CD4-positive, alpha-beta T cell (primary cell): ENCODE results near the gene RPEL1. TPM values are rescaled to one million over a fixed set of nuclear protein-coding genes. Genes with fewer than 3 reads are reported as not detected.
"Not testable (repeated sequence)": the region's sequence is repeated elsewhere in the genome, so short reads cannot be mapped to it uniquely, and the experiment has no call there.

Experiments used
- ATAC-seq: fragments of 200-7000 bp; cut with Tn5 transposase; one replicate; pipeline ENCODE4 v1.10.0; 2022; ENCODE audit warnings: mild to moderate bottlenecking; ENCODE audit not compliant: poor library complexity
- CTCF ChIA-PET: fragments of 350-600 bp; sonication (Branson Sonifier 250); formaldehyde crosslinking; loops from one replicate; lab custom pipeline; 2021; ENCODE audit warnings: antibody characterized with exemption, inconsistent platforms; lab: Charles Lee
- POLR2A ChIA-PET: fragments of 350-600 bp; sonication (Branson Sonifier 250); formaldehyde crosslinking; loops from one replicate; lab custom pipeline; 2021; ENCODE audit warnings: antibody characterized with exemption, inconsistent platforms; lab: Charles Lee
- DNase-seq, 14 experiments: peaks; one replicate each; pipeline ENCODE4 v3.0.0-alpha.2; 2013 to 2020; ENCODE audit warnings: mixed read lengths in 2 of 14
- H3K27ac ChIP-seq, 2 donors: one replicate each; pipeline versions ENCODE4 v1.5.1 to v1.7.0; 2013; ENCODE audit warnings: low read length in 2 of 2, low read depth in 1 of 2, mild to moderate bottlenecking in 1 of 2
- H3K27me3 ChIP-seq, 2 experiments: 1 replicate in 1 of 2; 2 replicates in 1 of 2; pipeline versions ENCODE4 v1.6.1 to v1.7.0; 2013; ENCODE audit warnings: low read length in 2 of 2, control low read depth in 1 of 2, mild to moderate bottlenecking in 1 of 2, moderate library complexity in 1 of 2; ENCODE audit not compliant: insufficient read depth in 2 of 2, control insufficient read depth in 1 of 2
- H3K36me3 ChIP-seq: one replicate; pipeline ENCODE4 v1.6.1; 2013; ENCODE audit warnings: low read length, control low read depth; ENCODE audit not compliant: insufficient read depth
- H3K4me1 ChIP-seq: one replicate; pipeline ENCODE4 v1.6.1; 2013; ENCODE audit warnings: low read length, control low read depth; ENCODE audit not compliant: insufficient read depth
- H3K4me3 ChIP-seq: one replicate; pipeline ENCODE4 v1.5.1; 2013; ENCODE audit warnings: mild to moderate bottlenecking, low read length, moderate library complexity
- H3K9me3 ChIP-seq, 2 experiments: 1 replicate in 1 of 2; 2 replicates in 1 of 2; pipeline versions ENCODE4 v1.6.1 to v1.7.0; 2013; ENCODE audit warnings: low read length in 2 of 2, mild to moderate bottlenecking in 2 of 2, control low read depth in 1 of 2, moderate library complexity in 1 of 2; ENCODE audit not compliant: control insufficient read depth in 1 of 2, insufficient read depth in 1 of 2
- H3K27ac Mint-ChIP-seq: one replicate; pipeline ENCODE4 v1.8.0; 2020; ENCODE audit warnings: mixed read lengths
- H3K27me3 Mint-ChIP-seq: one replicate; pipeline ENCODE4 v1.8.0; 2021; ENCODE audit warnings: mixed read lengths
- H3K36me3 Mint-ChIP-seq: one replicate; pipeline ENCODE4 v1.8.0; 2021; ENCODE audit warnings: low read depth, mixed read lengths
- H3K4me1 Mint-ChIP-seq: one replicate; pipeline ENCODE4 v1.8.0; 2021; ENCODE audit warnings: low read depth, mixed read lengths
- H3K4me3 Mint-ChIP-seq: one replicate; pipeline ENCODE4 v1.8.0; 2020; ENCODE audit warnings: mild to moderate bottlenecking, mixed read lengths
- H3K9me3 Mint-ChIP-seq: one replicate; pipeline ENCODE4 v1.8.0; 2020; ENCODE audit warnings: mixed read lengths
- intact Hi-C, 2 experiments: fragments of 100-400 bp; cut with DNase I in 1 of 2; cut with micrococcal nuclease in 1 of 2; formaldehyde crosslinking; loops; one replicate each; pipeline versions ENCODE4 v1.15.1 to v1.9.0; 2023 to 2025; cut with DNase I, micrococcal nuclease
- total RNA-seq, 174 experiments: library from RNA in 2 of 174; stranded (reverse) in 2 of 174; gene quantifications; one replicate each; pipeline ENCODE4 v1.2.3 and lab custom pipeline; 2021 to 2026
- TF ChIP-seq, protein P1 (sequence below): fragments of 200-600 bp; IDR thresholded peaks from one replicate; pipeline ENCODE4 v1.8.0; 2022; ENCODE audit warnings: antibody characterized with exemption, mild to moderate bottlenecking

The RPEL1 gene
- total RNA-seq, 2 experiments from 2014 or later: not detected

DNA sequence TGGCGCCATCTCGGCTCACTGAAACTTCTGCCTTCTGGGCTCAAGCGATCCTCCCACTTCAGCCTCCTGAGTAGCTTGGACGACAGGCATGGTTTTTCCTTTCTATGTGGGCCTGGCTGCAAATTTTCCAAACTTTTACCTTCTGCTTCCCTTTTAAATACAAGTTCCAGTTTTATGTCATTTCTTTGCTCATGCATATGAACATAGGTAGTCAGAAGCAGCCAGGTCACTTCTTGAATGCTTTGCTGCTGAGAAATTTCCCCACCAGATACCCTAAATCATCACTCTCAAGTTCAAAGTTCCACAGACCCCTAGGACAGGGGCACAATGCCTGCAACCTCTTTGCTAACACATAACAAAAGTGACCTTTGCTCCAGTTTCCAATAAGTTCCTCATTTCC lies 21.6 kb upstream of the RPEL1 start:
- no peak overlapping the region for H3K4me3 ChIP-seq
- Mint-ChIP-seq H3K27me3 (no peaks in the 10 kb centered on the region), H3K36me3 (peaks cover 8% of the 10 kb centered on the region), H3K27ac (no peak overlapping the region), H3K4me3 (no peak overlapping the region), H3K4me1 (no peaks in the 10 kb centered on the region), H3K9me3 (peaks cover 12% of the 10 kb centered on the region)
- DNase-seq: no peak
- POLR2A ChIA-PET: interaction anchor here (0.6 kb wide), 1 partner anchor 12 kb away, joined by 6 read pairs; no protein-coding TSS in a partner anchor
- H3K9me3 ChIP-seq: peaks cover 15 to 23% of the 10 kb centered on the region in 2 experiments
- no peaks in the 10 kb centered on the region for H3K4me1 ChIP-seq
- H3K27ac ChIP-seq: no peak overlapping the region
- H3K36me3 ChIP-seq: no peaks in the 10 kb centered on the region
- CTCF ChIA-PET: no interaction called here
- TF ChIP-seq, protein P1, sequence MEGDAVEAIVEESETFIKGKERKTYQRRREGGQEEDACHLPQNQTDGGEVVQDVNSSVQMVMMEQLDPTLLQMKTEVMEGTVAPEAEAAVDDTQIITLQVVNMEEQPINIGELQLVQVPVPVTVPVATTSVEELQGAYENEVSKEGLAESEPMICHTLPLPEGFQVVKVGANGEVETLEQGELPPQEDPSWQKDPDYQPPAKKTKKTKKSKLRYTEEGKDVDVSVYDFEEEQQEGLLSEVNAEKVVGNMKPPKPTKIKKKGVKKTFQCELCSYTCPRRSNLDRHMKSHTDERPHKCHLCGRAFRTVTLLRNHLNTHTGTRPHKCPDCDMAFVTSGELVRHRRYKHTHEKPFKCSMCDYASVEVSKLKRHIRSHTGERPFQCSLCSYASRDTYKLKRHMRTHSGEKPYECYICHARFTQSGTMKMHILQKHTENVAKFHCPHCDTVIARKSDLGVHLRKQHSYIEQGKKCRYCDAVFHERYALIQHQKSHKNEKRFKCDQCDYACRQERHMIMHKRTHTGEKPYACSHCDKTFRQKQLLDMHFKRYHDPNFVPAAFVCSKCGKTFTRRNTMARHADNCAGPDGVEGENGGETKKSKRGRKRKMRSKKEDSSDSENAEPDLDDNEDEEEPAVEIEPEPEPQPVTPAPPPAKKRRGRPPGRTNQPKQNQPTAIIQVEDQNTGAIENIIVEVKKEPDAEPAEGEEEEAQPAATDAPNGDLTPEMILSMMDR: no peak
- no peaks in the 10 kb centered on the region for H3K27me3 ChIP-seq
- ATAC-seq: no peak
- intact Hi-C loops: no loop called here

DNA sequence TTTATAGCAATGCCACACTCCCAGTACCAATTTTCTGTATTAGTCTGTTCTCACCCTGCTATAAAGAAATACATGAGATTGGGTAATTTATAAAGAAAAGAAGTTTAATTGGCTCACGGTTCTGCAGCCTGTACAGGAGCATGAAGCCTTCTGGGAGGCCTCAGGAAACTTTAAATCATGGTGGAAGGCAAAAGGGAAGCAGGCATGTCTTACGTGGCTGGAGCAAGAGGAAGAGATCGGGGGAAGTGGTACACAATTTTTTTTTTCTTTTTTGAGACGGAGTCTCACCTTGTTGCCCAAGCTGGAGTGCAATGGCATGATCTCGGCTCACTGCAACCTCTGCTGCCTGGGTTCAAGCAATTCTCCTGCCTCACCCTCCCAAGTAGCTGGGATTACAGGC lies 21.0 kb upstream of the RPEL1 start:
- H3K27me3 ChIP-seq, ATAC-seq, DNase-seq, H3K4me1 Mint-ChIP-seq, H3K36me3 Mint-ChIP-seq, H3K4me3 ChIP-seq, CTCF ChIA-PET, H3K4me1 ChIP-seq, POLR2A ChIA-PET, H3K4me3 Mint-ChIP-seq, intact Hi-C loops, H3K36me3 ChIP-seq, H3K27ac ChIP-seq, H3K27ac Mint-ChIP-seq, H3K27me3 Mint-ChIP-seq: not testable (repeated sequence)
- H3K9me3 ChIP-seq: peaks cover 15 to 23% of the 10 kb centered on the region in 2 experiments
- H3K9me3 Mint-ChIP-seq: peaks cover 12% of the 10 kb centered on the region

DNA sequence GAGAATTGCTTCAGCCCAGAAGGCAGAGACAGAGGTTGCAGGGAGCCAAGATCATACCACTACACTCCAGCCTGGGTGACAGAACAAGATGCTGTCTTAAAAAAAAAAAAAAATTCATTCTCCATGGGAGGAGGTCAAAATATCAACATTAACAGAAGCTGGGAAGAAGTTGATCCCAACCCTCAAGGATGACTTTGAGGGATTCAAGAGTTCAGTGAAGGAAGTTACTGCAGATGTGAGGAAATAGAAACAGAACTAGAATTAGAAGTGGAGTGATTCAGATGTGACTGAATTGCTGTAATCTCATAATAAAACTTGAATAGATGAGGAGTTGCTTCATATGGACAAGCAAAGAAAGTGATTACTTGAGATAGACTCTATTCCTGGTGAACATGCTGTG lies 19.7 kb upstream of the RPEL1 start:
- Mint-ChIP-seq H3K27ac (no peak overlapping the region), H3K27me3 (no peaks in the 10 kb centered on the region), H3K4me3 (no peak overlapping the region), H3K36me3 (peaks cover 8% of the 10 kb centered on the region), H3K9me3 (peaks cover 12% of the 10 kb centered on the region), H3K4me1 (no peaks in the 10 kb centered on the region)
- DNase-seq: no peak
- Histone ChIP-seq H3K4me1 (no peaks in the 10 kb centered on the region), H3K9me3 (peaks cover 15 to 23% of the 10 kb centered on the region in 2 experiments), H3K27ac (no peak overlapping the region), H3K36me3 (no peaks in the 10 kb centered on the region), H3K27me3 (no peaks in the 10 kb centered on the region), H3K4me3 (no peak overlapping the region)
- intact Hi-C loops: no loop called here
- CTCF ChIA-PET: no interaction called here
- TF ChIP-seq, protein P1: no peak
- no peak for ATAC-seq
- POLR2A ChIA-PET: interaction anchor here (0.6 kb wide), 1 partner anchor 1101 kb away, joined by 4 read pairs; no protein-coding TSS in a partner anchor

DNA sequence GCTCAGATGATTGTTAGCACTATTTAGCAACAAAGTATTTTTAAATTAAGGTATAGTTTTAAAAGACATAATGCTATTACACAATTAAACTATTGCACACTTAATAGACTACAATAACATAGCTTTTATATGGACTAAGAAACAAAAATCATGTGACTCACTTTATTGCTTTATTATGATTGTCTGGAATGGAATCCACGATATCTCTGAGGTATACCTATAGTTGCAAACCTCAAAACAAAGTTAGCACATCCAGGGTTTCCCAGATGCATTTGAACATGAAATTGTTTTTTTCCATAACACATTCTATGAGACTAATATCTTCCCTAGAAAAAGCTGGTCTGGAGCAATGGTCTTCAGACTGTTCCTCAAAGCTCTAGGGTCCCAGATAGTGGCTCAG lies 18.3 kb upstream of the RPEL1 start:
- no peaks in the 10 kb centered on the region for H3K4me1 ChIP-seq
- ChIA-PET CTCF (interaction anchor here (0.6 kb wide), 1 partner anchor 36 kb away, joined by 3 read pairs; no protein-coding TSS in a partner anchor), POLR2A (no interaction called here)
- no peak for DNase-seq
- H3K27ac Mint-ChIP-seq: no peak overlapping the region
- H3K4me3 ChIP-seq: no peak overlapping the region
- H3K27me3 Mint-ChIP-seq: no peaks in the 10 kb centered on the region
- no peak for ATAC-seq
- peaks cover 8% of the 10 kb centered on the region for H3K36me3 Mint-ChIP-seq
- no peak overlapping the region for H3K27ac ChIP-seq
- intact Hi-C loops: no loop called here
- peaks cover 15 to 23% of the 10 kb centered on the region in 2 experiments for H3K9me3 ChIP-seq
- H3K36me3 ChIP-seq: no peaks in the 10 kb centered on the region
- TF ChIP-seq, protein P1: no peak
- no peaks in the 10 kb centered on the region for H3K4me1 Mint-ChIP-seq
- no peak overlapping the region for H3K4me3 Mint-ChIP-seq
- H3K27me3 ChIP-seq: no peaks in the 10 kb centered on the region
- peaks cover 10% of the 10 kb centered on the region for H3K9me3 Mint-ChIP-seq
